ENCODE measurements around the gene TMCC1.
"Not testable (repeated sequence)": the region's sequence is repeated elsewhere in the genome, so short reads cannot be mapped to it uniquely, and the experiment has no call there.

TMCC1 gene

GRCh38 chr3:129640985-129641384, 252.5 kb downstream of the TMCC1 start:
- DNase-seq: not testable (repeated sequence)

- DNase-seq: no peak
Observed at GRCh38 chr3:129638481-129638880, 255.0 kb downstream of the TMCC1 start.

- no peak for DNase-seq
Observed at GRCh38 chr3:129636082-129636481, 257.4 kb downstream of the TMCC1 start.

GRCh38 chr3:129635656-129636055, 257.9 kb downstream of the TMCC1 start:
- no peak for DNase-seq

- DNase-seq: peak; percentile 3
Observed at GRCh38 chr3:129633751-129634481, 259.6 kb downstream of the TMCC1 start.

GRCh38 chr3:129632977-129633376, 260.5 kb downstream of the TMCC1 start:
- DNase-seq: peak; percentile 8

- no peak for DNase-seq
Observed at GRCh38 chr3:129632556-129632955, 261.0 kb downstream of the TMCC1 start.

- no peak for DNase-seq
Observed at GRCh38 chr3:129632056-129632455, 261.5 kb downstream of the TMCC1 start.

- no peak for DNase-seq
Observed at GRCh38 chr3:129629011-129629410, 264.5 kb downstream of the TMCC1 start.

- DNase-seq: no peak
Observed at GRCh38 chr3:129628169-129628522, 265.4 kb downstream of the TMCC1 start.

- DNase-seq: peak; percentile 69
Observed at GRCh38 chr3:129627350-129628168, 266.0 kb downstream of the TMCC1 start.

- peak; percentile 95 for DNase-seq
Observed at GRCh38 chr3:129626744-129627349, 266.7 kb downstream of the TMCC1 start.

- DNase-seq: peak; percentile 89
Observed at GRCh38 chr3:129625072-129625874, 268.2 kb downstream of the TMCC1 start.

GRCh38 chr3:129624347-129625071, 269.0 kb downstream of the TMCC1 start:
- peak; percentile 16 for DNase-seq

- DNase-seq: peak; percentile 11
Observed at GRCh38 chr3:129623447-129624118, 269.9 kb downstream of the TMCC1 start.

GRCh38 chr3:129622933-129623332, 270.6 kb downstream of the TMCC1 start:
- DNase-seq: no peak

- peak; percentile 15 for DNase-seq
Observed at GRCh38 chr3:129622226-129622874, 271.2 kb downstream of the TMCC1 start.

GRCh38 chr3:129621626-129622225, 271.8 kb downstream of the TMCC1 start:
- peak; percentile 10 for DNase-seq

- peak; percentile 17 for DNase-seq
Observed at GRCh38 chr3:129620828-129621559, 272.5 kb downstream of the TMCC1 start.

GRCh38 chr3:129619726-129620162, 273.8 kb downstream of the TMCC1 start:
- DNase-seq: no peak

All from 8988T (cell line).